H9 (cell line): Measurements from ENCODE around the gene SAMM50. TPM values are rescaled to one million over a fixed set of nuclear protein-coding genes. Genes with fewer than 3 reads are reported as not detected.

Source experiments
- DNase-seq: peaks from one replicate; pipeline ENCODE4 v3.0.0-alpha.2; 2017
- H2AFZ ChIP-seq: one replicate; pipeline ENCODE4 v1.6.1; 2013; ENCODE audit warnings: mild to moderate bottlenecking, low read length, control low read depth, moderate library complexity
- H2AK5ac ChIP-seq: 2 replicates; pipeline ENCODE4 v1.6.1; 2013; ENCODE audit warnings: low read length, control low read depth, mixed read lengths; ENCODE audit not compliant: insufficient read length
- H2BK120ac ChIP-seq: one replicate; pipeline ENCODE4 v1.6.1; 2013; ENCODE audit warnings: low read depth, mild to moderate bottlenecking, low read length, control low read depth, inconsistent platforms; ENCODE audit not compliant: poor library complexity, severe bottlenecking
- H2BK12ac ChIP-seq: 2 replicates; pipeline ENCODE4 v1.6.1; 2013; ENCODE audit warnings: low read length, control low read depth, mixed read lengths, low read depth; ENCODE audit not compliant: insufficient read length
- H2BK15ac ChIP-seq: 2 replicates; pipeline ENCODE4 v1.6.1; 2013; ENCODE audit warnings: low read depth, low read length, control low read depth
- H2BK20ac ChIP-seq: one replicate; pipeline ENCODE4 v1.6.1; 2013; ENCODE audit warnings: low read depth, mild to moderate bottlenecking, low read length, control low read depth, inconsistent platforms; ENCODE audit not compliant: poor library complexity, severe bottlenecking
- H2BK5ac ChIP-seq: 2 replicates; pipeline ENCODE4 v1.6.1; 2013; ENCODE audit warnings: low read length, control low read depth, mixed read lengths; ENCODE audit not compliant: insufficient read length
- H3K14ac ChIP-seq: 2 replicates; pipeline ENCODE4 v1.6.1; 2013; ENCODE audit warnings: low read length, control low read depth; ENCODE audit not compliant: insufficient read depth
- H3K18ac ChIP-seq: 2 replicates; pipeline ENCODE4 v1.6.1; 2013; ENCODE audit warnings: low read depth, mild to moderate bottlenecking, mixed read lengths, low read length, control low read depth; ENCODE audit not compliant: insufficient read length
- H3K23ac ChIP-seq: 2 replicates; pipeline ENCODE4 v1.6.1; 2013; ENCODE audit warnings: low read length, control low read depth, mixed read lengths, low read depth; ENCODE audit not compliant: insufficient read length
- H3K23me2 ChIP-seq: 2 replicates; pipeline ENCODE4 v1.6.1; 2013; ENCODE audit warnings: low read depth, mild to moderate bottlenecking, mixed read lengths, low read length, control low read depth; ENCODE audit not compliant: insufficient read length, poor library complexity, severe bottlenecking
- H3K27ac ChIP-seq: 2 replicates; pipeline ENCODE4 v1.5.1; 2013; ENCODE audit warnings: low read length, control low read depth, mixed read lengths, low read depth; ENCODE audit not compliant: insufficient read length
- H3K27me3 ChIP-seq: 2 replicates; pipeline ENCODE4 v1.6.1; 2013; ENCODE audit warnings: low read length, control low read depth, inconsistent platforms; ENCODE audit not compliant: insufficient read depth
- H3K4ac ChIP-seq: 2 replicates; pipeline ENCODE4 v1.6.1; 2013; ENCODE audit warnings: low read depth, mild to moderate bottlenecking, control low read depth, inconsistent platforms, low read length, moderate library complexity
- H3K4me1 ChIP-seq: 2 replicates; pipeline ENCODE4 v1.6.1; 2013; ENCODE audit warnings: low read length, control low read depth, inconsistent platforms; ENCODE audit not compliant: insufficient read depth
- H3K4me2 ChIP-seq: 2 replicates; pipeline ENCODE4 v1.6.1; 2013; ENCODE audit warnings: low read length, control low read depth, mixed read lengths; ENCODE audit not compliant: insufficient read length, insufficient read depth
- H3K56ac ChIP-seq: 2 replicates; pipeline ENCODE4 v1.6.1; 2013; ENCODE audit warnings: low read depth, mild to moderate bottlenecking, mixed read lengths, low read length, control low read depth; ENCODE audit not compliant: insufficient read length
- H3K79me1 ChIP-seq: 2 replicates; pipeline ENCODE4 v1.6.1; 2013; ENCODE audit warnings: low read depth, mild to moderate bottlenecking, moderate library complexity, low read length, control low read depth, inconsistent platforms; ENCODE audit not compliant: insufficient read depth, poor library complexity, severe bottlenecking
- H3K79me2 ChIP-seq: 2 replicates; pipeline ENCODE4 v1.6.1; 2013; ENCODE audit warnings: low read length, control low read depth, inconsistent platforms; ENCODE audit not compliant: insufficient read depth
- H3K9ac ChIP-seq: 2 replicates; pipeline ENCODE4 v1.6.1; 2013; ENCODE audit warnings: low read length, control low read depth, mixed read lengths; ENCODE audit not compliant: insufficient read length; ENCODE audit errors: extremely low read depth
- H3K9me3 ChIP-seq: one replicate; pipeline ENCODE4 v1.6.1; 2013; ENCODE audit warnings: low read depth, low read length, inconsistent platforms; ENCODE audit not compliant: control insufficient read depth
- H3T11ph ChIP-seq: one replicate; pipeline ENCODE4 v1.6.1; 2013; ENCODE audit warnings: mild to moderate bottlenecking, low read length, control low read depth, inconsistent platforms
- H4K20me1 ChIP-seq: one replicate; pipeline ENCODE4 v1.6.1; 2013; ENCODE audit not compliant: control insufficient read depth, insufficient read length, insufficient read depth
- H4K5ac ChIP-seq: 2 replicates; pipeline ENCODE4 v1.6.1; 2013; ENCODE audit warnings: low read depth, mild to moderate bottlenecking, mixed read lengths, low read length, control low read depth; ENCODE audit not compliant: insufficient read length
- H4K8ac ChIP-seq: replicated peaks from 2 replicates; pipeline ENCODE4 v1.6.1; 2013; ENCODE audit warnings: low read length, control low read depth, mixed read lengths, low read depth; ENCODE audit not compliant: insufficient read length
- H4K91ac ChIP-seq: 2 replicates; pipeline ENCODE4 v1.6.1; 2013; ENCODE audit warnings: low read depth, mild to moderate bottlenecking, moderate library complexity, mixed read lengths, low read length, control low read depth; ENCODE audit not compliant: insufficient read length
- H3K27ac Mint-ChIP-seq, 3 experiments: 2 replicates in 2 of 3; 3 replicates in 1 of 3; pipeline ENCODE4 v1.8.0; 2020 to 2021; ENCODE audit warnings: mixed read lengths in 3 of 3, mild to moderate bottlenecking in 1 of 3, moderate library complexity in 1 of 3
- H3K27me3 Mint-ChIP-seq: 2 replicates; pipeline ENCODE4 v1.8.0; 2021; ENCODE audit warnings: low read depth, mild to moderate bottlenecking, moderate library complexity, mixed read lengths
- H3K36me3 Mint-ChIP-seq, 3 experiments: 2 replicates in 2 of 3; 3 replicates in 1 of 3; pipeline ENCODE4 v1.8.0; 2020 to 2021; ENCODE audit warnings: low read depth in 3 of 3, mixed read lengths in 3 of 3; ENCODE audit not compliant: insufficient read depth in 1 of 3
- H3K4me1 Mint-ChIP-seq, 2 experiments: 2 replicates each; pipeline ENCODE4 v1.8.0; 2020; ENCODE audit warnings: mixed read lengths in 2 of 2
- H3K4me3 Mint-ChIP-seq, 2 experiments: 2 replicates in 1 of 2; 3 replicates in 1 of 2; pipeline ENCODE4 v1.8.0; 2020 to 2021; ENCODE audit warnings: mild to moderate bottlenecking in 2 of 2, mixed read lengths in 2 of 2, moderate library complexity in 1 of 2
- H3K9me3 Mint-ChIP-seq, 2 experiments: 2 replicates in 1 of 2; 3 replicates in 1 of 2; pipeline ENCODE4 v1.8.0; 2020; ENCODE audit warnings: mild to moderate bottlenecking in 2 of 2, mixed read lengths in 2 of 2, moderate library complexity in 1 of 2
- CTCF ChIP-seq: fragments of 200-600 bp; sonication (generic); conservative IDR thresholded peaks from 3 replicates; pipeline ENCODE4 v1.8.0; 2021; ENCODE audit warnings: antibody characterized with exemption, mild to moderate bottlenecking
- WGBS: extraction: QIAGEN DNeasy Blood & Tissue Kit; methylation state at CpG from one replicate; pipeline ENCODE4 v1.1.7; 2013; ENCODE audit warnings: missing lambda C conversion rate, low lambda C conversion rate, mixed read lengths; ENCODE audit not compliant: insufficient read length; ENCODE audit errors: extremely low coverage; 5-methylcytosine and 5-hydroxymethylcytosine counted together
- total RNA-seq: library from RNA; stranded (reverse); gene quantifications from 2 replicates; pipeline ENCODE4 v1.2.1, GENCODE V29; 2021

SAMM50 gene
- total RNA-seq, 1 experiment from 2014 or later: 57.2 TPM

- H4K20me1 ChIP-seq: no peaks in the 10 kb centered on the region
- H4K8ac ChIP-seq: no peak overlapping the region
- H2BK120ac ChIP-seq: no peak overlapping the region
- no peak overlapping the region for H3K4me2 ChIP-seq
- H3K79me2 ChIP-seq: no peaks in the 10 kb centered on the region
- H2BK12ac ChIP-seq: no peak overlapping the region
- H3T11ph ChIP-seq: no peak overlapping the region
- H2BK5ac ChIP-seq: no peak overlapping the region
- H3K9me3 Mint-ChIP-seq: no peaks in the 10 kb centered on the region
- no peaks in the 10 kb centered on the region; the same call in 1 of the 2 replicates for H3K4me1 ChIP-seq
- no peaks in the 10 kb centered on the region for H3K9me3 ChIP-seq
- no peak for TF ChIP-seq CTCF
- H3K27me3 ChIP-seq: no peaks in the 10 kb centered on the region
- no peak overlapping the region for H3K4ac ChIP-seq
- whole genome bisulfite sequencing: no CpG with 5 or more reads among the region's 4 CpGs
- peaks cover 4% of the 10 kb centered on the region for H3K23me2 ChIP-seq
- H3K18ac ChIP-seq: no peak overlapping the region
- no peak overlapping the region for H3K4me3 Mint-ChIP-seq
- H3K23ac ChIP-seq: no peak overlapping the region
- no peak overlapping the region for H2BK20ac ChIP-seq
- no peak overlapping the region for H2AFZ ChIP-seq
- peaks cover 9% of the 10 kb centered on the region for H3K27me3 Mint-ChIP-seq
- no peaks in the 10 kb centered on the region for H3K36me3 Mint-ChIP-seq
- no peaks in the 10 kb centered on the region for H3K79me1 ChIP-seq
- no peak overlapping the region for H4K5ac ChIP-seq
- no peak overlapping the region for H2AK5ac ChIP-seq
- H3K9ac ChIP-seq: no peak overlapping the region
- no peak overlapping the region for H2BK15ac ChIP-seq
- no peak overlapping the region for H4K91ac ChIP-seq
- no peak for DNase-seq
- H3K27ac Mint-ChIP-seq: no peak overlapping the region
- H3K27ac ChIP-seq: no peak overlapping the region
- H3K4me1 Mint-ChIP-seq: peaks cover 25 to 26% of the 10 kb centered on the region in 2 experiments
- H3K14ac ChIP-seq: no peak overlapping the region
- H3K56ac ChIP-seq: no peak overlapping the region
Observed at GRCh38 chr22:44029069-44029468, 73.8 kb downstream of the SAMM50 start.
